Fibroblast of the aortic adventitia (primary cell): ENCODE results near the gene TMEM207. TPM values are rescaled to one million over a fixed set of nuclear protein-coding genes. Genes with fewer than 3 reads are reported as not detected.
A peak's percentile ranks its signal among the peaks of the same experiment; 100 is the strongest.
"Not testable (repeated sequence)": the region's sequence is repeated elsewhere in the genome, so short reads cannot be mapped to it uniquely, and the experiment has no call there.

Experiments
- DNase-seq: peaks from one replicate; pipeline ENCODE4 v3.0.0-alpha.2; 2010; ENCODE audit warnings: low read depth
- H3K4me3 ChIP-seq: 2 replicates; pipeline ENCODE4 v1.5.1; 2011; ENCODE audit warnings: low read depth, mild to moderate bottlenecking, control low read depth, low read length, moderate library complexity
- total RNA-seq: library from RNA; depleted of rRNA; stranded (reverse); fragments of >200 nt; gene quantifications from 2 replicates; pipeline ENCODE4 v1.2.3, GENCODE V29; 2012; ENCODE audit warnings: low replicate concordance
- TF ChIP-seq, protein P1 (sequence below): IDR thresholded peaks from 2 replicates; pipeline ENCODE4 v1.5.1; 2011; ENCODE audit warnings: mild to moderate bottlenecking, low read length, control low read depth, inconsistent platforms; ENCODE audit not compliant: insufficient read depth

Gene TMEM207
- total RNA-seq, 1 donor, result not detected

DNA sequence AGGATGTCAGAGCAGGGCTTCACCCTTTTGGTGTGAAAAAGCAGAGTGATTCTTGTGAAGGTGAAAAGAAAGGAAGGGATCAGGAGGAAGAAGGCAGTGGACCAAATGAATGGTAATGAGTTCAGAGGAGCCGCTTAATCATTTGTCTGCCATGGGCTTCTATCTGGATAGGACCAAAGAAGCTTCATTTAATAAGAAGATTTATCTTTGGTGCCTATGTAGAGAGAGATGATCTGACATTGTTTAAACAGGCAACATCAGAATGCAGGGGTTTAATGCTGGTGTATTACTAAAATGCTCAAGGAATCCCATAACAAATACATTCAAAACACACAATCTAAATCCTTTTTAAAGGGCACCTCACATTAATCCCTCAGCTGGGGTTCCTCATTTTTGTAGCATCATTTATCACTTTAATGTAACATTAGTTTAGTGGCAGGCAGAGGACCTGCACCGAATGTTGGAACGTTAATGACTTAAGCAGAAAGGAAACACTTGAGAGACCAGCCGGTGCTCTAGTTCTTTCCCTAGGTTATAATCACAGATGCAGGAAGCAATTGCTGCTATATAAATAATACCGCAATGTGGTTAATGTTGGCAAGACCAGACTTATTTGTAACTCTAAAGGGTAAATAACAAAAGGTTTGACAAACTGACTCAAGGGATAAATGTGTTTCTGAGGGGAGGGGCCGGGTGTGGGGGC, 36.3 kb upstream of the TMEM207 start:
- no peak overlapping the region for H3K4me3 ChIP-seq
- no peak for DNase-seq
- TF ChIP-seq, protein P1, sequence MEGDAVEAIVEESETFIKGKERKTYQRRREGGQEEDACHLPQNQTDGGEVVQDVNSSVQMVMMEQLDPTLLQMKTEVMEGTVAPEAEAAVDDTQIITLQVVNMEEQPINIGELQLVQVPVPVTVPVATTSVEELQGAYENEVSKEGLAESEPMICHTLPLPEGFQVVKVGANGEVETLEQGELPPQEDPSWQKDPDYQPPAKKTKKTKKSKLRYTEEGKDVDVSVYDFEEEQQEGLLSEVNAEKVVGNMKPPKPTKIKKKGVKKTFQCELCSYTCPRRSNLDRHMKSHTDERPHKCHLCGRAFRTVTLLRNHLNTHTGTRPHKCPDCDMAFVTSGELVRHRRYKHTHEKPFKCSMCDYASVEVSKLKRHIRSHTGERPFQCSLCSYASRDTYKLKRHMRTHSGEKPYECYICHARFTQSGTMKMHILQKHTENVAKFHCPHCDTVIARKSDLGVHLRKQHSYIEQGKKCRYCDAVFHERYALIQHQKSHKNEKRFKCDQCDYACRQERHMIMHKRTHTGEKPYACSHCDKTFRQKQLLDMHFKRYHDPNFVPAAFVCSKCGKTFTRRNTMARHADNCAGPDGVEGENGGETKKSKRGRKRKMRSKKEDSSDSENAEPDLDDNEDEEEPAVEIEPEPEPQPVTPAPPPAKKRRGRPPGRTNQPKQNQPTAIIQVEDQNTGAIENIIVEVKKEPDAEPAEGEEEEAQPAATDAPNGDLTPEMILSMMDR, result no peak

DNA sequence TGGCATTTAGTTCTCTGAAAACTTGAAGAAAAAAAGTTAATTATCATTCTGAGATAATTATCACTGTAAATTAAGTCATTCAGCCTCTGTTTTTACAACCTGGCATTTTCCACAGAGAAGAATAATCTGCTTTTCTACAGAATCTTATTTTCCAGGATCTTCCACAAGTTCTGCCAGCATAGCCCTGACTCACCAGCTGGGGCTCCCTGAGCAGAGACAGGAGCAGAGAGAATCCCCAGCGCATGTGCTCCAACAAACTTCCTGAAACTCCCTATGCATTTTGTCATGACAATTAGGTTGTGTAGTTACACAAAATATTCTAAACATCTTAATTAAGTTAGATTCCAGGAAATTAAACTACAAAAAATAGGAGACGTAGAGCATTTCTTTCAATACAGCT, 32.1 kb upstream of the TMEM207 start:
- DNase-seq, result no peak
- TF ChIP-seq, protein P1, result peak; percentile 19
- H3K4me3 ChIP-seq, result no peak overlapping the region

DNA sequence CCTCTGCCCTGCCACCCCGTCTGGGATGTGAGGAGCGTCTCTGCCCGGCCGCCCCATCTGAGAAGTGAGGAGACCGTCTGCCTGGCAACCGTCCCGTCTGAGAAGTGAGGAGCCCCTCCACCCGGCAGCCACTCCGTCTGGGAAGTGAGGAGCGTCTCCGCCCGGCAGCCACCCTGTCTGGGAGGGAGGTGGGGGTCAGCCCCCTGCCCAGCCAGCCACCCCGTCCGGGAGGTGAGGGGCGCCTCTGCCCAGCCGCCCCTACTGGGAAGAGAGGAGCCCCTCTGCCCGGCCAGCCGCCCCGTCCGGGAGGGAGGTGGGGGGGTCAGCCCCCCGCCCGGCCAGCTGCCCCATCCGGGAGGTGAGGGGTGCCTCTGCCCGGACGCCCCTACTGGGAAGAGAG, 23.6 kb upstream of the TMEM207 start:
- H3K4me3 ChIP-seq, DNase-seq: not testable (repeated sequence)

DNA sequence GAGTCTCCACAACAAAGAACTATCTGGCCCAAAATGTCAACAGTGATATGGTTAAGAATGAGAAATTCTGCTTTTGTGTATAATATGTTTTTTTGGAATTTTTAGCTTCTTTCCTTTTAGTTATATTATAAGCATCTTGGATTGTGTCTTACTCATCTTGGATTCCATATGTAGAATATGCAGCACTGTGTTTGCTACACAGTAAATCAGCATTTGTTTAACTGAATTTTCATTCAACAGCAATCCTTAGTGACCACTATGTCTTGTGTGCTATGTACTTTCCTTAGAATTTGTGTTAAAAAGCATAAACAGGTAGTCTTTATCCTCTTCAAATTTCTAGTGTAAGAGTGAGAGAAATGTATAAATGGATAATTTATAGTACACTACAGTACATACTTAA, 18.2 kb upstream of the TMEM207 start:
- DNase-seq, result no peak
- TF ChIP-seq, protein P1, result no peak
- no peak overlapping the region for H3K4me3 ChIP-seq

DNA sequence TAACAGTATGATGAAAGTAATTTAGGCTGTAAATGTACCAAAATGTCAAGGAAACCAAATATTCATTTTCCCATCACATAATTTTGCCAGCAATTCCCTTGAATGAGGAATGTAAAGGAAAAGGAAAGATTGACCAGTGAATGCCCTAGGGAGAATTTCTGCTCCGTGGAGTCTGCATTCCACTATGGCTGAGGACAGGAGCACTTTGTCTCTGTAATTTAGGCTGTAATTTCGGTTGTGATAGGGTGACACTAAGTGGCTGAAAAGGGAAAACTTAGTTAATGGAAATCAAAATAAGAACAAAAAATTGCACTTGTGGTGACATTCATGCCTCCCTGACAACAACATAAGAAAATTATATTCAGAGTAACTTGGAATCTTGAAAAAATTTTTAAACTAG, 8.3 kb upstream of the TMEM207 start:
- DNase-seq, result peak; percentile 17

DNA sequence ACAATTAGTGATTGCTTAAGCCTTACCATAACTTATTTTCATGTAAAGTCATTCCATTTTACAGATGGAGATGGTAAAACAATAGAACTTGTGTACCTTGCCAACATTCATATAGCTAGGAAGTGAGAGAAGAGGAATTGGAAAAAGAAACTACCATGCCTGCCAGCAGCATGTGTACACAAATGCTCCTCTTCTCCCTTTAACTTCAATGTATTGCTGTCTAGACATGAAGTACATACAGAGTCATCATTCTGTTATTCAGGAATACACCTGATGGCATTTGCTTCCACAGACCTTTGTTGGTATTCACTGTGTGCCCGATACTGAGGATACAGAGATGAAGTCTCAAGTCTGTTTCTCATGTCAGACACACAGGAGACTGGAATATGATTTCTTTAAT, 7.1 kb upstream of the TMEM207 start:
- no peak overlapping the region for H3K4me3 ChIP-seq
- DNase-seq, result no peak
- TF ChIP-seq, protein P1, result no peak

More for the DNA sequence above, 8.3 kb upstream of the TMEM207 start:
- H3K4me3 ChIP-seq, result no peak overlapping the region
- TF ChIP-seq, protein P1, result no peak

DNA sequence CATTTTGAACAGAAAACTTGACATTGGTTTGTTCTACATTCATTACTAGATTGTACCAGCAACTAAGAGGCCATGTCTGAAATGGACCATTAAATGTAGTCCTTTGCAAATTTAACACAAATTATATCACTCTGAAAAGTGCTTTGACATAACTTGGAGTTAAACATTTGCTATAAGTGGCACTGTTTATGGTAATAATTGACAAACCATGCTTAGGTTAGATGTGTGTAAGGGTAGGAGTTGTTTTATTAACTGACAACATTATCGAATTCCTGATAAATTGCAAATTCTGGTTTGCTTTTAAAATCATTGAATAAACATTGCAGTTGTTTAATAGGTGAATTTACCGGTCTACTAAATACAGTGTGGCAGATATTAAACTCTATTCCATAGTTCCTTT, 6.1 kb upstream of the TMEM207 start:
- TF ChIP-seq, protein P1, result no peak
- DNase-seq, result no peak
- no peak overlapping the region for H3K4me3 ChIP-seq
